ENCODE results near the gene CISD3. TPM values are rescaled to one million over a fixed set of nuclear protein-coding genes. Genes with fewer than 3 reads are reported as not detected.

Gene CISD3
- total and polyA plus RNA-seq, 2 experiments from 2014 or later = 7.2 to 44.6 TPM

GRCh38 chr17:38705803-38706504, 24.2 kb upstream of the CISD3 start:
- no peak for TF ChIP-seq EZH2phosphoT487 (IDR thresholded peaks at IDR 0.05; ENCODE audit: insufficient read depth, low read depth)
- no peak for TF ChIP-seq EZH2 (IDR thresholded peaks at IDR 0.05; ENCODE audit: insufficient read depth, poor library complexity, severe bottlenecking)
- H3K27ac ChIP-seq = no peak overlapping the region
- DNase-seq = peak; percentile 59
- H3K4me2 ChIP-seq (ENCODE audit: unreplicated experiment) = peak overlapping the region; percentile 86
- H3K9me2 ChIP-seq (ENCODE audit: insufficient read depth) = no peaks in the 10 kb centered on the region
- H3K9me3 ChIP-seq (ENCODE audit: low read depth) = no peaks in the 10 kb centered on the region
- H3F3A ChIP-seq (ENCODE audit: insufficient read depth) = peaks cover 8% of the 10 kb centered on the region; the same call in 1 of the 2 replicates
- peak overlapping the region; percentile 73 for H2AFZ ChIP-seq
- in situ Hi-C loops (cut with MboI) = no loop called here
- peak overlapping the region; percentile 90 for H3K4me3 ChIP-seq
- H4K20me1 ChIP-seq (ENCODE audit: insufficient read depth) = no peaks in the 10 kb centered on the region
- H3K9ac ChIP-seq = peak overlapping the region; percentile 74
- peaks cover 15% of the 10 kb centered on the region; the same call in 1 of the 2 replicates for H3K4me1 ChIP-seq (ENCODE audit: insufficient read depth)
- H3K79me2 ChIP-seq (ENCODE audit: insufficient read depth) = peaks cover 8% of the 10 kb centered on the region; the same call in 1 of the 2 replicates
- no peaks in the 10 kb centered on the region for H3K36me3 ChIP-seq (ENCODE audit: low read depth)
- H3K27me3 ChIP-seq (replicated peaks; ENCODE audit: insufficient read depth) = no peaks in the 10 kb centered on the region
- 0 to 1% methylated on average over 26 to 37 of the region's 38 CpGs for WGBS, 2 experiments (ENCODE audit: low coverage in 1 of 2, low lambda C conversion rate in 2 of 2, missing lambda C conversion rate in 2 of 2)

- Histone ChIP-seq H4K20me1 (ENCODE audit: insufficient read depth) (no peaks in the 10 kb centered on the region), H3K79me2 (ENCODE audit: insufficient read depth) (peaks cover 8% of the 10 kb centered on the region; the same call in 1 of the 2 replicates), H3K9ac (peak overlapping the region; percentile 74), H3K36me3 (ENCODE audit: low read depth) (no peaks in the 10 kb centered on the region), H3K4me2 (ENCODE audit: unreplicated experiment) (peak overlapping the region; percentile 86), H3K4me1 (ENCODE audit: insufficient read depth) (peaks cover 9% of the 10 kb centered on the region; the same call in 1 of the 2 replicates), H3K4me3 (peak overlapping the region; percentile 90), H2AFZ (peak overlapping the region; percentile 73), H3K9me3 (ENCODE audit: low read depth) (no peaks in the 10 kb centered on the region), H3K27me3 (replicated peaks; ENCODE audit: insufficient read depth) (no peaks in the 10 kb centered on the region), H3K27ac (no peak overlapping the region), H3F3A (ENCODE audit: insufficient read depth) (peaks cover 8% of the 10 kb centered on the region; the same call in 1 of the 2 replicates), H3K9me2 (ENCODE audit: insufficient read depth) (no peaks in the 10 kb centered on the region)
- in situ Hi-C loops (cut with MboI) = no loop called here
- no peak for TF ChIP-seq EZH2 (IDR thresholded peaks at IDR 0.05; ENCODE audit: insufficient read depth, poor library complexity, severe bottlenecking)
- 23% methylated on average over 18 to 20 of the region's 20 CpGs for WGBS, 2 experiments (ENCODE audit: low coverage in 1 of 2, low lambda C conversion rate in 2 of 2, missing lambda C conversion rate in 2 of 2)
- peak; percentile 51 for DNase-seq
Measured at GRCh38 chr17:38706505-38707216, 23.5 kb upstream of the CISD3 start.

- H3K36me3 ChIP-seq (ENCODE audit: low read depth) = no peaks in the 10 kb centered on the region
- H3K9ac ChIP-seq = no peak overlapping the region
- no peaks in the 10 kb centered on the region for H3K9me3 ChIP-seq (ENCODE audit: low read depth)
- no peak overlapping the region for H2AFZ ChIP-seq
- H3K27me3 ChIP-seq (replicated peaks; ENCODE audit: insufficient read depth) = no peaks in the 10 kb centered on the region
- no peak overlapping the region for H3K27ac ChIP-seq
- H4K20me1 ChIP-seq (ENCODE audit: insufficient read depth) = no peaks in the 10 kb centered on the region
- no peak overlapping the region for H3K4me2 ChIP-seq (ENCODE audit: unreplicated experiment)
- in situ Hi-C loops (cut with MboI) = no loop called here
- 86% methylated on average over 21 of the region's 21 CpGs for WGBS, 2 experiments (ENCODE audit: low coverage in 1 of 2, low lambda C conversion rate in 2 of 2, missing lambda C conversion rate in 2 of 2)
- no peak for TF ChIP-seq EZH2 (IDR thresholded peaks at IDR 0.05; ENCODE audit: insufficient read depth, poor library complexity, severe bottlenecking)
- no peak for TF ChIP-seq EZH2phosphoT487 (IDR thresholded peaks at IDR 0.05; ENCODE audit: insufficient read depth, low read depth)
- peaks cover 8% of the 10 kb centered on the region; the same call in 1 of the 2 replicates for H3K79me2 ChIP-seq (ENCODE audit: insufficient read depth)
- no peak overlapping the region for H3K4me3 ChIP-seq
- H3F3A ChIP-seq (ENCODE audit: insufficient read depth) = peaks cover 7% of the 10 kb centered on the region; the same call in 1 of the 2 replicates
- 0 out of 2 replicates have a peak, but pooled peaks cover 6% of the 10 kb centered on the region for H3K4me1 ChIP-seq (ENCODE audit: insufficient read depth)
- no peak for DNase-seq
- H3K9me2 ChIP-seq (ENCODE audit: insufficient read depth) = no peaks in the 10 kb centered on the region
Measured at GRCh38 chr17:38707678-38708351, 22.3 kb upstream of the CISD3 start.

- no peak overlapping the region for H3K27ac ChIP-seq
- H3K4me2 ChIP-seq (ENCODE audit: unreplicated experiment) = no peak overlapping the region
- in situ Hi-C loops (cut with MboI) = no loop called here
- no peaks in the 10 kb centered on the region for H3F3A ChIP-seq (ENCODE audit: insufficient read depth)
- H3K9me3 ChIP-seq (ENCODE audit: low read depth) = no peaks in the 10 kb centered on the region
- no peak for DNase-seq
- H3K9me2 ChIP-seq (ENCODE audit: insufficient read depth) = no peaks in the 10 kb centered on the region
- no peak overlapping the region for H3K4me3 ChIP-seq
- no peak overlapping the region for H3K9ac ChIP-seq
- H3K27me3 ChIP-seq (replicated peaks; ENCODE audit: insufficient read depth) = no peaks in the 10 kb centered on the region
- no peak overlapping the region for H2AFZ ChIP-seq
- no peaks in the 10 kb centered on the region for H3K4me1 ChIP-seq (ENCODE audit: insufficient read depth)
- H3K36me3 ChIP-seq (ENCODE audit: low read depth) = no peaks in the 10 kb centered on the region; the same call in 1 of the 2 replicates
- no peaks in the 10 kb centered on the region for H4K20me1 ChIP-seq (ENCODE audit: insufficient read depth)
- H3K79me2 ChIP-seq (ENCODE audit: insufficient read depth) = peaks cover 5% of the 10 kb centered on the region; the same call in 1 of the 2 replicates
- TF ChIP-seq EZH2 (IDR thresholded peaks at IDR 0.05; ENCODE audit: insufficient read depth, poor library complexity, severe bottlenecking) = no peak
- TF ChIP-seq EZH2phosphoT487 (IDR thresholded peaks at IDR 0.05; ENCODE audit: insufficient read depth, low read depth) = no peak
- 85 to 89% methylated on average over 18 of the region's 18 CpGs for WGBS, 2 experiments (ENCODE audit: low coverage in 1 of 2, low lambda C conversion rate in 2 of 2, missing lambda C conversion rate in 2 of 2)
Measured at GRCh38 chr17:38709104-38709820, 20.9 kb upstream of the CISD3 start.

Measured in GM23248 (cell line).